Sigmoid colon (tissue), 4 donors: ENCODE measurements around the gene FEN1.

Experiments used
- CTCF ChIP-seq, 4 experiments: fragments of 450-650 bp in 3 of 4; fragments of 200-600 bp in 1 of 4; IDR thresholded peaks; one replicate each; pipeline ENCODE4 v1.5.1; 2016 to 2019; ENCODE audit warnings: antibody characterized with exemption in 4 of 4, mild to moderate bottlenecking in 3 of 4, moderate library complexity in 2 of 4
- EP300 ChIP-seq, 4 donors: sonication (generic); formaldehyde crosslinking; IDR thresholded peaks; one replicate each; pipeline ENCODE4 v1.6.1; 2017; ENCODE audit warnings: antibody characterized with exemption in 4 of 4
- POLR2A ChIP-seq, 2 donors: fragments of 450-650 bp; IDR thresholded peaks; one replicate each; pipeline ENCODE4 v1.6.1; 2016; ENCODE audit warnings: antibody characterized with exemption in 2 of 2, mild to moderate bottlenecking in 2 of 2, moderate library complexity in 2 of 2
- POLR2AphosphoS5 ChIP-seq, 4 donors: sonication (generic); formaldehyde crosslinking; IDR thresholded peaks; one replicate each; pipeline ENCODE4 v1.6.1; 2017; ENCODE audit warnings: antibody characterized with exemption in 4 of 4

GRCh38 chr11:61762798-61763197, 29.9 kb upstream of the FEN1 start:
- TF ChIP-seq CTCF (IDR thresholded peaks at IDR 0.05) (no peak), POLR2A (IDR thresholded peaks at IDR 0.05) (no peak), POLR2AphosphoS5 (IDR thresholded peaks at IDR 0.05) (no peak), EP300 (IDR thresholded peaks at IDR 0.05) (no peak)
